Activated CD4-positive, CD25-positive, alpha-beta regulatory T cell treated with anti-CD3 and anti-CD28 coated beads, Interleukin-2, amount 50 U/mL, for 16 hours (primary cell): ENCODE data around the gene S100A8.

ENCODE experiments used
- DNase-seq: peaks from one replicate; pipeline ENCODE4 v3.0.0-alpha.2; 2020; ENCODE audit warnings: low read depth, low spot score

Gene S100A8

GRCh38 chr1:153392822-153393221 lies 1.9 kb upstream of the S100A8 start:
- DNase-seq, result no peak

GRCh38 chr1:153392258-153392657 lies 1.4 kb upstream of the S100A8 start:
- no peak for DNase-seq

DNA sequence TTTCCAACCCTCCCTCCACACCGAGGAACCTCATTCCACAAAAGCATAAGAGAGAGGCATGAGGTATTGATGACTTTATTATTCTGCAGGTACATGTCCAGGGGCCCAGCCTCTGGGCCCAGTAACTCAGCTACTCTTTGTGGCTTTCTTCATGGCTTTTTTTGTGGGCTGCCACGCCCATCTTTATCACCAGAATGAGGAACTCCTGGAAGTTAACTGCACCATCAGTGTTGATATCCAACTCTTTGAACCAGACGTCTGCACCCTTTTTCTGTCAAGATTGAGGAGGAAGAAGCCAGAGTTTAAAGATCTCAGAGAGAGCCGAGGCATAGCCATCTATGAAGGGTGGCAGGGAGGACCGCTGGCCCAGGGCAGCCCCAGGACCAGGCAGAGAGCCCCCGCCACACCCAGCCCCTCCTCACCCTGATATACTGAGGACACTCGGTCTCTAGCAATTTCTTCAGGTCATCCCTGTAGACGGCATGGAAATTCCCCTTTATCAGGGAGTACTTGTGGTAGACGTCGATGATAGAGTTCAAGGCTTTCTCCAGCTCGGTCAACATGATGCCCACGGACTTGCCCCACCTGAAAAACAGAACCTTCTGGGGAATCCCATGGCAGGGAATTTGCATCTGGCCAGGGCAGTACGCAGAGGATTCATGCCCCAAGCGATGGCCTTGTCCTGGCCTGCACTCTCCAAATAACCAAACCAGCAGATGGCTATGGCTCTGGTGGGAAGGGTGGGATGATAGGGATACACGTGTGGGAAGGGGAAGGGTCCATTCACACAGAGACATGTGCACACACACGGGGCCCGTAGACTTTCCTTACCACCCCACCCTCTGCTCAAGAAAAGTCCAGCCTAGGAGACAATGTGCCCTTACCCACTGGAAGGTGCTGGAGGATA lies 647 bp downstream of the S100A8 start:
- no peak for DNase-seq

DNA sequence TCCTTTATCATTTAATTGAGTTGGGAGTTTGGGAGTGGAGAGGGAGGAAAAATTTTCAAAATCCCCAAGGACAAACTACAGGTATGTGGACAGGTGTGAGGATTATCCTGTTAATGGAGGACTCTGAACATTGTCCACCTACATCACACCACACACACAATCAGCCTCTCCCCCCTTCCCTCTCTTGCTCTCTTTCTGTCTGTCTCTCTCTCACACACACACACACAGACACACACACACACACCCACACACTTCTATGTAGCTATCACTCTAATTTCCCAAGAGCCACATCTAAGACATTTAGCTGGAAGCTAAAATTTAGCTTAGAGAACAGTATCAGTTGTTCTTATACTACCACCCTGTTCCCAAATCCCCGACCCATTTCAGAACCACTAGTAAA lies 1.5 kb downstream of the S100A8 start:
- no peak for DNase-seq

DNA sequence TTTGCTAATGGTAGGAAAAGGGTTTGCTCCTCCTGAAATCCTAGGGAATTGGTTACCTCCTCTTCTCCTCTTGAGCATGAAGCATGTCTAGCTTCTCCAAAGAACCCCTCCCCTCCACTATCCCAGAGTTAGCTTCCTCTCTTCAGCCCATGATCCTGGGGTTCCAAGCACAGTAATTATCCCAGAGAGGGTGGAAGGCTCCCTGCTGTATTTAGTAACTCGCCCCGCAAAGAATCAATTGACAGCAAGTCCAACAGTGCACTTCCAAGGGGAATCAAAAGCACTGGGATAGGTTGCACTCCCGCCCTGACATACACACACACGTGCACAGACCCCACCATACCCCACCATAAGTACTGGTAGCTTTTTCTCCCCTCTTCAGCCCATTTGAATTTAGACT lies 3.1 kb downstream of the S100A8 start:
- no peak for DNase-seq

DNA sequence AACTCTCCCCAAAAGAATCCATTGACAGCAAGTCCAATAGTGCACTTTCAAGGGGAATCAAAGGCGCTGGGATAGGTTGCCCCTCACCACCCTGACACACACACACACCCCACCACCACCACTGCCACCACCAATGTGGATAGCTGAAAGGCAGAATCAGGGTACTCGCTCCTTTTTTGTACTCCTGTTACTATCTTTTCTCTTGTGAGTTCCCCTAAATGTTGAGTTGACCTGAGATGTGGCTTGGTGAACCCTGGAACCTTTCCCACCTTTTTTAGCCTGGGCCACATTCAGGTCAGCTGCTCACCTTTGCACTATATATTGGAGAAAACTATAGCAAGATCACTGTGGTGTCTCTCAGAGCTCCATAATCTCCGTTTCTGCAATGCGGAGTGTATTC lies 3.9 kb downstream of the S100A8 start:
- no peak for DNase-seq

- DNase-seq, result no peak
Measured at GRCh38 chr1:153386500-153386901, 4.4 kb downstream of the S100A8 start.

DNA sequence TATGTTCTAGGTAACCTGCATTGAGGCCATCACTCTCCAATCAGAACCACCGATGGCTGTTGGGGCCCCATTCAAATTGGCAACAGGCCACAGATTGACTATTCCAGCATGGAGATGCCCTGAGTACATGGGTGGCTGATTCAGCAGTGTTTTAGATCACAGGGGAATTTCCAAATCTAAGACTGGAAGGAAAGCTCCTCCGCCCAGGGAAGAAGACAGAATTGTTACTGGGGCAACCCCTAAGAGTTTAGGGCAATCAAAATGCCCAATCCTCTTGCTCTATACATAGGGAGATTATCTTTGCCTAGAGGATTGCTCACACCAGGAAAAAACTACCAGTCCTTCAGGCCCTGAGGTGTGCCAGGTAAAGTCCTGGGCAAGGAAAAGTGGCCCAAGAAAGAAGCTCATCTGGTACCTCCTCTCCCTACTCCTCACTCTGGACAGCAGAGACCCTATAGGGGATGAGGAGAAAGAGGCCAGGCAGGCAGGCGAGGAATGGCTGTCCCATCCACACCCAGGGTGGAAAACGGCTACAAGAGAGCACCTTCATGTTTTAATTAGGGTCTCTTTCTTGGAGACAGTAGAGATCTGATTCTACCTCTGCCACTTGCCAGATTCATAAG lies 5.8 kb downstream of the S100A8 start:
- DNase-seq, result no peak

DNA sequence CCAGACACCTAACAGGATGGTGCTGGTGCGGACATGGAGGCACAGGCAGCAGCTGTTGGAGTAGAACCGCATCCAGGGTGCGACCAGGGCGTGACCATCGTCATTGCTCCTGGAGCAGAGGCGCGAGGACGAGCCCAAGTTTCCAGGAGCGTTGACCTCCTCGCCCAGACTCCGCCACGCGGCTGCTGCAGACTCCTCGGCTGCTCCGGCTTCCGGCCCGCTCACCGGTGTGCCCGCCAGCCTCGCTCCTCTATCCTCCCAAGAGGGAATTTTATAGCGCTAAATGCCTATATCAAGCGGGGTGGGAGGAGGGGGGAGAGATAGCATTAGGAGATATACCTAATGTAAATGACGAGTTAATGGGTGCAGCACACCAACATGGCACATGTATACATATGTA lies 10.2 kb downstream of the S100A8 start:
- DNase-seq, result no peak

GRCh38 chr1:153379591-153379990 lies 11.3 kb downstream of the S100A8 start:
- DNase-seq, result no peak

DNA sequence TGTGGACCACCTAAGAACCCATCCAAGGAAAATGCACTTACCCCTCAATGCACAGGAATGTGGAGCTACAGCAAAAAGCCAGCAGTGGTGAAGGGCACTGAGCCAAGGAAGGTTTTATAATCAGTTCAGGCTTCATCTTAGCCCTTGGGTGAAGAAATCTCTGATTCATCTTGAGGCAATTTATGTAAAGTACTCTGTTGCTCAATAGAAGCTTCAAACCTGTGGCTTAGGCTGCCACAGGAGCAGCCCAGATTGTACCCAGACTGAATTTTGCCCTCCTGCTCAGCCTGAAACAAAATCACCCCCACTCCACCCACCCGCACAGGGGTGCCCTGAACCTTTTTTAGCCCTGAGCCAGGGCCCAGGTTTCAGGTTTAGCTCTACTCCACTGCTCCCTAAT lies 15.4 kb downstream of the S100A8 start, which contains the start of gene S100A12:
Gene S100A12 (minus strand): TSS at position 111 of the 400 bp plus-strand sequence. CDS start 1,029 bp downstream, outside the sequence.
- DNase-seq, result no peak

DNA sequence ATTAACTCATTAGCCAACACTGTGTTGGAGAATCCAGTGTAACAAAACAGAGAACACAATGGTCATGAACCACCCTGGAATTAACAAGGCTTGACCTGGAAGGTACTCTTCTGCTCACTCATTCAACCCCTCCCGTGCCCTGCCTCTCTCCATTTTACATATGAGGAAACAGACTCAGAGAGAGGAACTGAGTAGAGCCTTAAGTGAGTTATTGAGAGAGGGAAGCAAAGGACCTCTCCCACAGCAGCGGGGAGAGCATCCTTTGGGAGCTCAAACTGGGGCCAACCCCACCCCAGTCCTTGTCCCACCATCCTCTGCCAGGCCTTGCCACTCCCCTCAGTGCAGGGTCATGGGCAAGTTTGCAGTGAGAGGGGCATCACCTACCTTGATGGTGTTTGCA lies 16.8 kb downstream of the S100A8 start:
- DNase-seq, result no peak

DNA sequence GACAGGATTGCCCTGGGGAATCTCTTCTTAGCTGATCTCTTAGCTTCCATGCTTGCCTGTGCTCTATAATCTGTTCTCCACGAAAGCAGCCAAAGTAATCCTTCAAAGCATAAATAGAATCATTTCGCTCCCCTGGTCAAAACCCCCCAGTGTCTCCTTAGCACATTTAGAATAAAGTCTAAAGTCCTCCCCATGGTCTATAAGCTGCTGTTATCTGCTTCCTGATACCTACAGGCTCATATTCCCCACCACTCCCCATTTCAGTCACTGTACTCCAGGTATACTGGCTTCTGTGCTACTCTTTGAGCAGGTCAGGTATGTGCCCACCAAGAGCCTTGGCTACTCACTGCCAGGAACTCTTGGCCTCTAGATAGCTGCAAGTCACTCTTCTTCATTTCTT lies 18.3 kb downstream of the S100A8 start:
- no peak for DNase-seq

DNA sequence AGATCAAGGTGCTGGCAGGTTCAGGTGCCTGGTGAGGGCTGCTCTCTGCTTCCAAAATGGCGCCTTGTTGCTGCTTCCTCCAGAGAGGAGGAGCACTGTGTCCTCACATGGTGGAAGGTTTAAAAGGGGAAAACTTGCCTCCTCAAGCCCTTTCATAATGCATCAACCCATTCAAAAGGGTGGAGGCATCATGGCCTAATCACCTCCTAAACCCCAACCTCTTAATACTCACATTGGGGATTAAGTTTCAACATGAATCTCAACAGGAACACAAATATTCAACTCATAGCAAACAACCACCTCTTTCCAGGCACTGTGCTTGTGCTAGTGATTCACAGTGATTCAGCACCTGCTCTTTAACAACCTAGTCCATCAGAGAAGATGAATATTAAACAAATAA lies 19.6 kb downstream of the S100A8 start:
- DNase-seq, result no peak

GRCh38 chr1:153370146-153370545 lies 20.7 kb downstream of the S100A8 start:
- no peak for DNase-seq

- DNase-seq, result no peak
Measured at GRCh38 chr1:153368495-153368894, 22.4 kb downstream of the S100A8 start.

DNA sequence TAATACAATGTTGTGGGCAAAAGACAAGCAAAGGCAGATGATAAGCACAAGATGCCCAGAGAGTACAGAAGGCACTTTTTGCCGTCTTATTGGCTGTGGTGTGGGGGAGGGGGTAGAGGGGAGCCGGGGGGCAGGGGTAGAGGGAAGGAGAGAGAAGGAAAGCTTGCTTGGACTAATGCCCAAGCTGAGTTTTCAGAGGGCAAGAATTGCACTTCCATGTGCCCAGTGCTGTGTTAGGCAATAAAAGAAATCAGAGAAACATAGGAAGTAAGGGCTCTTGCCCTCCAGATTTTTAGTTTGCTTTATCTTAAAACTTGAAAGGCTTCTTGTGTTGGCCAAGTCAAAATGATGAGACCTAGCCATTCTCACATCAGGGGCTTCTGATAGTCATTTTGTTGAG lies 23.8 kb downstream of the S100A8 start:
- no peak for DNase-seq

GRCh38 chr1:153366261-153366660 lies 24.6 kb downstream of the S100A8 start:
- no peak for DNase-seq

- DNase-seq, result no peak
Measured at GRCh38 chr1:153365696-153366095, 25.2 kb downstream of the S100A8 start.

- DNase-seq, result no peak
Measured at GRCh38 chr1:153364766-153365666, 25.9 kb downstream of the S100A8 start.

GRCh38 chr1:153364156-153364555 lies 26.7 kb downstream of the S100A8 start:
- no peak for DNase-seq

DNA sequence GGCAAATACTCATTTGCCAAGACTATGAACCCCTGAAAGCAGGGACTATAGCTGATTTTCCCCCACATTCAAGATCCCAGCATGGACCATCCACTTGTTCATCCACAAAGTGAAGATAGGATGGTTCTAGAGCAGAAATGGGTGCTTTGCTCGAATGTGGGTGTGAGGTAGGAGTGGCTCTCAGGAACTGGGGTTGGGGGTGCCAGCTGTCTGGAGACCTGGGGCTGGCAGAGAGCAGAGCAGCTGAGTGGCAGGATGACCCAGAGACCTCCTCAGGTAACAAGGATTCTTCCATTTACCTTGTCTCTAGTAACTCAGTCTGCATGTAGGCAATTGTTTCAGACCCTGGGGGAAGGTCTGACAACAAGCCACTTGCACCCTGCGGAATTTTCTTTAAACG lies 27.2 kb downstream of the S100A8 start:
- no peak for DNase-seq
